Measurements from ENCODE around the gene CD226.

DNA sequence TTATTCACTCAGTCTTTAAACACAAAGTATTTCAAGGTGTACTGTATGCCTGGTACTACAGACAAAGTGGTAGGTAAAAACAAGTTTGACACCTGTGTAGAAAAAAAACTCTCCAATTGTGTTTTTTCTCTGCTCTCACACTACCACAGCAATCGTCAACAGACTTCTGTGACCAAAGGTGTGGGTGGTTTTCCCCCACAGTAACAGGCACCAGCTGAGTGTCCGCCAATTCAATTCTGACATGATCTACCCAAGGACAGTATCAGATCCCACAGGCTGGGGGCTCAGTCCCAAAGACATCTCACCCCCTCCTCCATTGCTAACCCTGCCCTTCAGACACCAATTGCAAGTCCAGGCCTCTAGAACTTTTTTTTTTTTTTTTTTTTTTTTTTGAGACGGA is 71.2 kb downstream of the CD226 start:
- TF ChIP-seq, protein P1, sequence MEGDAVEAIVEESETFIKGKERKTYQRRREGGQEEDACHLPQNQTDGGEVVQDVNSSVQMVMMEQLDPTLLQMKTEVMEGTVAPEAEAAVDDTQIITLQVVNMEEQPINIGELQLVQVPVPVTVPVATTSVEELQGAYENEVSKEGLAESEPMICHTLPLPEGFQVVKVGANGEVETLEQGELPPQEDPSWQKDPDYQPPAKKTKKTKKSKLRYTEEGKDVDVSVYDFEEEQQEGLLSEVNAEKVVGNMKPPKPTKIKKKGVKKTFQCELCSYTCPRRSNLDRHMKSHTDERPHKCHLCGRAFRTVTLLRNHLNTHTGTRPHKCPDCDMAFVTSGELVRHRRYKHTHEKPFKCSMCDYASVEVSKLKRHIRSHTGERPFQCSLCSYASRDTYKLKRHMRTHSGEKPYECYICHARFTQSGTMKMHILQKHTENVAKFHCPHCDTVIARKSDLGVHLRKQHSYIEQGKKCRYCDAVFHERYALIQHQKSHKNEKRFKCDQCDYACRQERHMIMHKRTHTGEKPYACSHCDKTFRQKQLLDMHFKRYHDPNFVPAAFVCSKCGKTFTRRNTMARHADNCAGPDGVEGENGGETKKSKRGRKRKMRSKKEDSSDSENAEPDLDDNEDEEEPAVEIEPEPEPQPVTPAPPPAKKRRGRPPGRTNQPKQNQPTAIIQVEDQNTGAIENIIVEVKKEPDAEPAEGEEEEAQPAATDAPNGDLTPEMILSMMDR (IDR thresholded peaks at IDR 0.05; ENCODE audit: low read depth, low read length): no peak
- no peak for TF ChIP-seq EZH2phosphoT487 (IDR thresholded peaks at IDR 0.05; ENCODE audit: low read depth)

Data from OCI-LY3 (cell line).